WTC11 (cell line): ENCODE results near the gene CIC. TPM values are rescaled to one million over a fixed set of nuclear protein-coding genes. Genes with fewer than 3 reads are reported as not detected.

Experiments
- CREM ChIP-seq: sonication (generic); formaldehyde crosslinking; IDR thresholded peaks from 2 replicates; pipeline ENCODE4 v1.8.1; 2022; ENCODE audit warnings: mild to moderate bottlenecking, missing genetic modification reagents, moderate library complexity
- ESRRA ChIP-seq: sonication (generic); formaldehyde crosslinking; IDR thresholded peaks from 2 replicates; pipeline ENCODE4 v1.8.1; 2022; ENCODE audit warnings: mild to moderate bottlenecking, missing genetic modification reagents, borderline replicate concordance
- GTF2I ChIP-seq: fragments of 250-450 bp; sonication (Bioruptor Pico); conservative IDR thresholded peaks from 2 replicates; pipeline ENCODE4 v1.4.0; 2021; ENCODE audit warnings: mild to moderate bottlenecking
- HMGA2 ChIP-seq: fragments of 250-450 bp; sonication (Bioruptor Pico); IDR thresholded peaks from 2 replicates; pipeline ENCODE4 v1.4.0; 2021; ENCODE audit warnings: mild to moderate bottlenecking, moderate library complexity
- JAZF1 ChIP-seq: fragments of 250-450 bp; sonication (Bioruptor Pico); IDR thresholded peaks from 2 replicates; pipeline ENCODE4 v1.9.0; 2021; ENCODE audit warnings: moderate library complexity, mild to moderate bottlenecking, inconsistent platforms
- MYBL2 ChIP-seq: sonication (generic); formaldehyde crosslinking; IDR thresholded peaks from 2 replicates; pipeline ENCODE4 v1.8.1; 2023; ENCODE audit warnings: mild to moderate bottlenecking, moderate library complexity, missing genetic modification reagents
- NFATC4 ChIP-seq: fragments of 250-450 bp; sonication (Bioruptor Pico); IDR thresholded peaks from 2 replicates; pipeline ENCODE4 v1.9.0; 2021; ENCODE audit warnings: mild to moderate bottlenecking
- RELA ChIP-seq: sonication (generic); formaldehyde crosslinking; IDR thresholded peaks from 2 replicates; pipeline ENCODE4 v1.8.1; 2022; ENCODE audit warnings: missing genetic modification reagents, mild to moderate bottlenecking, borderline replicate concordance
- SOX15 ChIP-seq: fragments of 250-450 bp; sonication (Bioruptor Pico); IDR thresholded peaks from 2 replicates; pipeline ENCODE4 v1.9.0; 2021; ENCODE audit warnings: mild to moderate bottlenecking
- SP1 ChIP-seq: sonication (generic); formaldehyde crosslinking; conservative IDR thresholded peaks from 2 replicates; pipeline ENCODE4 v1.8.1; 2022; ENCODE audit warnings: missing genetic modification reagents
- TCF7 ChIP-seq: sonication (generic); formaldehyde crosslinking; IDR thresholded peaks from 2 replicates; pipeline ENCODE4 v1.8.0; 2022; ENCODE audit warnings: mild to moderate bottlenecking, low read depth, missing genetic modification reagents, moderate library complexity
- ZBTB21 ChIP-seq: sonication (generic); formaldehyde crosslinking; IDR thresholded peaks from 2 replicates; pipeline ENCODE4 v1.8.1; 2023; ENCODE audit warnings: mild to moderate bottlenecking, missing genetic modification reagents, borderline replicate concordance
- ZNF121 ChIP-seq: sonication (generic); formaldehyde crosslinking; IDR thresholded peaks from 2 replicates; pipeline ENCODE4 v1.8.0; 2023; ENCODE audit warnings: missing genetic modification reagents
- ZNF219 ChIP-seq: sonication (generic); formaldehyde crosslinking; IDR thresholded peaks from 2 replicates; pipeline ENCODE4 v1.8.0; 2023; ENCODE audit warnings: missing genetic modification reagents, mild to moderate bottlenecking, borderline replicate concordance
- total RNA-seq: library from RNA; stranded (reverse); gene quantifications from 3 replicates; pipeline ENCODE4 v1.2.3, GENCODE V29; 2021
- TF ChIP-seq, protein P1 (sequence below): fragments of 250-450 bp; sonication (Bioruptor Pico); IDR thresholded peaks from 2 replicates; pipeline ENCODE4 v1.9.0; 2021; ENCODE audit warnings: mild to moderate bottlenecking
- TF ChIP-seq, protein P2 (sequence below): sonication (generic); formaldehyde crosslinking; IDR thresholded peaks from 2 replicates; pipeline ENCODE4 v1.8.0; 2023; ENCODE audit warnings: missing genetic modification reagents
- TF ChIP-seq, protein P3 (sequence below): sonication (generic); formaldehyde crosslinking; IDR thresholded peaks from 2 replicates; pipeline ENCODE4 v1.8.1; 2022; ENCODE audit warnings: low read depth, mild to moderate bottlenecking, moderate library complexity, missing genetic modification reagents, borderline replicate concordance
- TF ChIP-seq, protein P4 (sequence below): sonication (generic); formaldehyde crosslinking; IDR thresholded peaks from 2 replicates; pipeline ENCODE4 v1.8.1; 2022; ENCODE audit warnings: low read depth, missing genetic modification reagents, borderline replicate concordance
- TF ChIP-seq, protein P5 (sequence below): sonication (generic); formaldehyde crosslinking; IDR thresholded peaks from 2 replicates; pipeline ENCODE4 v1.8.1; 2023; ENCODE audit warnings: mild to moderate bottlenecking, missing genetic modification reagents
- TF ChIP-seq, protein P6 (sequence below): sonication (generic); formaldehyde crosslinking; IDR thresholded peaks from 2 replicates; pipeline ENCODE4 v1.8.1; 2022; ENCODE audit warnings: missing genetic modification reagents, borderline replicate concordance
- TF ChIP-seq, protein P7 (sequence below): sonication (generic); formaldehyde crosslinking; IDR thresholded peaks from 2 replicates; pipeline ENCODE4 v1.8.0; 2022; ENCODE audit warnings: missing genetic modification reagents
- TF ChIP-seq, protein P8 (sequence below): sonication (generic); formaldehyde crosslinking; IDR thresholded peaks from 2 replicates; pipeline ENCODE4 v1.8.1; 2022; ENCODE audit warnings: mild to moderate bottlenecking, moderate library complexity, missing genetic modification reagents
- TF ChIP-seq, protein P9 (sequence below): sonication (generic); formaldehyde crosslinking; conservative IDR thresholded peaks from 2 replicates; pipeline ENCODE4 v1.8.1; 2023; ENCODE audit warnings: mild to moderate bottlenecking, low read depth, missing genetic modification reagents, moderate library complexity

Gene CIC
- total RNA-seq, 1 experiment from 2014 or later = 55.8 TPM

DNA sequence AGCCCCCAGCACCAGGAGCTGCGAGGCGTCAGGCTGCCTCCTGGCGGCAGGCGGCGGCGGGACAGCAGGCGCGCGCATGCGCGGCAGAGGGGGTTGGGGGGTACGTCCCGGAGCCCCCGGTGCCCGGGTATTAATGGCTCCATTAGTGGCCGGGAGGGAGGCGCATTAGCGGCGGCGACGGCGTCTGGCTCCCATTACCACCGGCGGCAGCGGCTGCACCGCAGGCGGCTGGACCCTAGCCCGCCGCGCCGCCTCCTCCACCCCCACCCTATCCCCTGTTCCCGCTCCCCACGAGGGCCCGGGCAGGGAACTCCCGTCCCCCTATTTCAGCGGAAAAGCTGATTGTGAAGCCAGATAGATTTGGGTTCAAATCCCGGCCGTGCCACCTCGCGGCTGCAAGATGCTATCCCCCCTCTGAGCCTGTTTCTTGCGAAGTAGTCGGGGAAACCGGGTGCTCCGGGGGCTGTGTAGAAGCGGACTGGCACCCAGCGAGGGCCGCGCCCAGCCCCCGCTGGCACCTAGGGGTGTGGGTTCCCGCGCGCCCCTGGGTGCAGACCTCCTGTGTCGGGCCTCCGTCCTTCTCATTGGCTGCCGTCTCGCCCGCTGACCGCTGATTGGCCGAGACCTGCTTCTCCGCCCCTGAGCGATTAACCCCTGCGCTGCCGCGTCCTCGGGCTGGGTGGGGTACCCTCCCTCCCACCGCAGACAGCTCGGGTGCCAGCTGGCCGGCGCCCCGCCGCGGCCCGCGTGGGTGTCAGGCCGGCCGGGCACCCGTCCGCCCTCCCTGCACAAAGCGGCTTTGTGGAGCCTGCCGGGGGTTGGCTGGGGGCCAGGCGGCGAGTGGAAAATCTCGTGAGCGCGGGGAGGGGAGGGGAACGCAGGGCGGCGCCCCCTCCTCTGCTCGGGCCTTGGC is 11.1 kb downstream of the CIC start (continued):
- TF ChIP-seq, protein P1, sequence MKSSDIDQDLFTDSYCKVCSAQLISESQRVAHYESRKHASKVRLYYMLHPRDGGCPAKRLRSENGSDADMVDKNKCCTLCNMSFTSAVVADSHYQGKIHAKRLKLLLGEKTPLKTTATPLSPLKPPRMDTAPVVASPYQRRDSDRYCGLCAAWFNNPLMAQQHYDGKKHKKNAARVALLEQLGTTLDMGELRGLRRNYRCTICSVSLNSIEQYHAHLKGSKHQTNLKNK (CRISPR knock-in tag) = no peak
- 0 out of 2 replicates have a peak, but pooled peaks have one; percentile 50 for TF ChIP-seq MYBL2 (CRISPR knock-in tag)
- TF ChIP-seq ESRRA (CRISPR knock-in tag) = no peak
- TF ChIP-seq, protein P2, sequence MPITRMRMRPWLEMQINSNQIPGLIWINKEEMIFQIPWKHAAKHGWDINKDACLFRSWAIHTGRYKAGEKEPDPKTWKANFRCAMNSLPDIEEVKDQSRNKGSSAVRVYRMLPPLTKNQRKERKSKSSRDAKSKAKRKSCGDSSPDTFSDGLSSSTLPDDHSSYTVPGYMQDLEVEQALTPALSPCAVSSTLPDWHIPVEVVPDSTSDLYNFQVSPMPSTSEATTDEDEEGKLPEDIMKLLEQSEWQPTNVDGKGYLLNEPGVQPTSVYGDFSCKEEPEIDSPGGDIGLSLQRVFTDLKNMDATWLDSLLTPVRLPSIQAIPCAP (CRISPR knock-in tag) = no peak
- TF ChIP-seq TCF7 (CRISPR knock-in tag) = no peak
- TF ChIP-seq, protein P3, sequence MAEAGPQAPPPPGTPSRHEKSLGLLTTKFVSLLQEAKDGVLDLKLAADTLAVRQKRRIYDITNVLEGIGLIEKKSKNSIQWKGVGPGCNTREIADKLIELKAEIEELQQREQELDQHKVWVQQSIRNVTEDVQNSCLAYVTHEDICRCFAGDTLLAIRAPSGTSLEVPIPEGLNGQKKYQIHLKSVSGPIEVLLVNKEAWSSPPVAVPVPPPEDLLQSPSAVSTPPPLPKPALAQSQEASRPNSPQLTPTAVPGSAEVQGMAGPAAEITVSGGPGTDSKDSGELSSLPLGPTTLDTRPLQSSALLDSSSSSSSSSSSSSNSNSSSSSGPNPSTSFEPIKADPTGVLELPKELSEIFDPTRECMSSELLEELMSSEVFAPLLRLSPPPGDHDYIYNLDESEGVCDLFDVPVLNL = no peak
- no peak for TF ChIP-seq ZNF121 (CRISPR knock-in tag)
- TF ChIP-seq, protein P4, sequence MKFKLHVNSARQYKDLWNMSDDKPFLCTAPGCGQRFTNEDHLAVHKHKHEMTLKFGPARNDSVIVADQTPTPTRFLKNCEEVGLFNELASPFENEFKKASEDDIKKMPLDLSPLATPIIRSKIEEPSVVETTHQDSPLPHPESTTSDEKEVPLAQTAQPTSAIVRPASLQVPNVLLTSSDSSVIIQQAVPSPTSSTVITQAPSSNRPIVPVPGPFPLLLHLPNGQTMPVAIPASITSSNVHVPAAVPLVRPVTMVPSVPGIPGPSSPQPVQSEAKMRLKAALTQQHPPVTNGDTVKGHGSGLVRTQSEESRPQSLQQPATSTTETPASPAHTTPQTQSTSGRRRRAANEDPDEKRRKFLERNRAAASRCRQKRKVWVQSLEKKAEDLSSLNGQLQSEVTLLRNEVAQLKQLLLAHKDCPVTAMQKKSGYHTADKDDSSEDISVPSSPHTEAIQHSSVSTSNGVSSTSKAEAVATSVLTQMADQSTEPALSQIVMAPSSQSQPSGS (CRISPR knock-in tag) = no peak
- TF ChIP-seq ZBTB21 = no peak
- TF ChIP-seq, protein P5, sequence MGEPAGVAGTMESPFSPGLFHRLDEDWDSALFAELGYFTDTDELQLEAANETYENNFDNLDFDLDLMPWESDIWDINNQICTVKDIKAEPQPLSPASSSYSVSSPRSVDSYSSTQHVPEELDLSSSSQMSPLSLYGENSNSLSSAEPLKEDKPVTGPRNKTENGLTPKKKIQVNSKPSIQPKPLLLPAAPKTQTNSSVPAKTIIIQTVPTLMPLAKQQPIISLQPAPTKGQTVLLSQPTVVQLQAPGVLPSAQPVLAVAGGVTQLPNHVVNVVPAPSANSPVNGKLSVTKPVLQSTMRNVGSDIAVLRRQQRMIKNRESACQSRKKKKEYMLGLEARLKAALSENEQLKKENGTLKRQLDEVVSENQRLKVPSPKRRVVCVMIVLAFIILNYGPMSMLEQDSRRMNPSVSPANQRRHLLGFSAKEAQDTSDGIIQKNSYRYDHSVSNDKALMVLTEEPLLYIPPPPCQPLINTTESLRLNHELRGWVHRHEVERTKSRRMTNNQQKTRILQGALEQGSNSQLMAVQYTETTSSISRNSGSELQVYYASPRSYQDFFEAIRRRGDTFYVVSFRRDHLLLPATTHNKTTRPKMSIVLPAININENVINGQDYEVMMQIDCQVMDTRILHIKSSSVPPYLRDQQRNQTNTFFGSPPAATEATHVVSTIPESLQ (CRISPR knock-in tag) = no peak
- peak; percentile 66; the same call in 1 of the 2 replicates for TF ChIP-seq ZNF219 (CRISPR knock-in tag)
- TF ChIP-seq RELA (CRISPR knock-in tag) = no peak
- TF ChIP-seq GTF2I (CRISPR knock-in tag) = no peak
- 0 out of 2 replicates have a peak, but pooled peaks have one; percentile 30 for TF ChIP-seq CREM (CRISPR knock-in tag)
- TF ChIP-seq SOX15 (CRISPR knock-in tag) = no peak
- peak; percentile 50 for TF ChIP-seq SP1 (CRISPR knock-in tag)
- TF ChIP-seq NFATC4 (CRISPR knock-in tag) = no peak
- no peak for TF ChIP-seq JAZF1 (CRISPR knock-in tag)
- TF ChIP-seq, protein P6, sequence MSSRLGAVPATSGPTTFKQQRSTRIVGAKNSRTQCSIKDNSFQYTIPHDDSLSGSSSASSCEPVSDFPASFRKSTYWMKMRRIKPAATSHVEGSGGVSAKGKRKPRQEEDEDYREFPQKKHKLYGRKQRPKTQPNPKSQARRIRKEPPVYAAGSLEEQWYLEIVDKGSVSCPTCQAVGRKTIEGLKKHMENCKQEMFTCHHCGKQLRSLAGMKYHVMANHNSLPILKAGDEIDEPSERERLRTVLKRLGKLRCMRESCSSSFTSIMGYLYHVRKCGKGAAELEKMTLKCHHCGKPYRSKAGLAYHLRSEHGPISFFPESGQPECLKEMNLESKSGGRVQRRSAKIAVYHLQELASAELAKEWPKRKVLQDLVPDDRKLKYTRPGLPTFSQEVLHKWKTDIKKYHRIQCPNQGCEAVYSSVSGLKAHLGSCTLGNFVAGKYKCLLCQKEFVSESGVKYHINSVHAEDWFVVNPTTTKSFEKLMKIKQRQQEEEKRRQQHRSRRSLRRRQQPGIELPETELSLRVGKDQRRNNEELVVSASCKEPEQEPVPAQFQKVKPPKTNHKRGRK (CRISPR knock-in tag) = no peak
- TF ChIP-seq, protein P7, sequence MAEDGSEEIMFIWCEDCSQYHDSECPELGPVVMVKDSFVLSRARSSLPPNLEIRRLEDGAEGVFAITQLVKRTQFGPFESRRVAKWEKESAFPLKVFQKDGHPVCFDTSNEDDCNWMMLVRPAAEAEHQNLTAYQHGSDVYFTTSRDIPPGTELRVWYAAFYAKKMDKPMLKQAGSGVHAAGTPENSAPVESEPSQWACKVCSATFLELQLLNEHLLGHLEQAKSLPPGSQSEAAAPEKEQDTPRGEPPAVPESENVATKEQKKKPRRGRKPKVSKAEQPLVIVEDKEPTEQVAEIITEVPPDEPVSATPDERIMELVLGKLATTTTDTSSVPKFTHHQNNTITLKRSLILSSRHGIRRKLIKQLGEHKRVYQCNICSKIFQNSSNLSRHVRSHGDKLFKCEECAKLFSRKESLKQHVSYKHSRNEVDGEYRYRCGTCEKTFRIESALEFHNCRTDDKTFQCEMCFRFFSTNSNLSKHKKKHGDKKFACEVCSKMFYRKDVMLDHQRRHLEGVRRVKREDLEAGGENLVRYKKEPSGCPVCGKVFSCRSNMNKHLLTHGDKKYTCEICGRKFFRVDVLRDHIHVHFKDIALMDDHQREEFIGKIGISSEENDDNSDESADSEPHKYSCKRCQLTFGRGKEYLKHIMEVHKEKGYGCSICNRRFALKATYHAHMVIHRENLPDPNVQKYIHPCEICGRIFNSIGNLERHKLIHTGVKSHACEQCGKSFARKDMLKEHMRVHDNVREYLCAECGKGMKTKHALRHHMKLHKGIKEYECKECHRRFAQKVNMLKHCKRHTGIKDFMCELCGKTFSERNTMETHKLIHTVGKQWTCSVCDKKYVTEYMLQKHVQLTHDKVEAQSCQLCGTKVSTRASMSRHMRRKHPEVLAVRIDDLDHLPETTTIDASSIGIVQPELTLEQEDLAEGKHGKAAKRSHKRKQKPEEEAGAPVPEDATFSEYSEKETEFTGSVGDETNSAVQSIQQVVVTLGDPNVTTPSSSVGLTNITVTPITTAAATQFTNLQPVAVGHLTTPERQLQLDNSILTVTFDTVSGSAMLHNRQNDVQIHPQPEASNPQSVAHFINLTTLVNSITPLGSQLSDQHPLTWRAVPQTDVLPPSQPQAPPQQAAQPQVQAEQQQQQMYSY (CRISPR knock-in tag) = no peak
- TF ChIP-seq, protein P8, sequence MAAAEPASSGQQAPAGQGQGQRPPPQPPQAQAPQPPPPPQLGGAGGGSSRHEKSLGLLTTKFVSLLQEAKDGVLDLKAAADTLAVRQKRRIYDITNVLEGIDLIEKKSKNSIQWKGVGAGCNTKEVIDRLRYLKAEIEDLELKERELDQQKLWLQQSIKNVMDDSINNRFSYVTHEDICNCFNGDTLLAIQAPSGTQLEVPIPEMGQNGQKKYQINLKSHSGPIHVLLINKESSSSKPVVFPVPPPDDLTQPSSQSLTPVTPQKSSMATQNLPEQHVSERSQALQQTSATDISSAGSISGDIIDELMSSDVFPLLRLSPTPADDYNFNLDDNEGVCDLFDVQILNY (CRISPR knock-in tag) = 0 out of 2 replicates have a peak, but pooled peaks have one; percentile 35
- TF ChIP-seq, protein P9, sequence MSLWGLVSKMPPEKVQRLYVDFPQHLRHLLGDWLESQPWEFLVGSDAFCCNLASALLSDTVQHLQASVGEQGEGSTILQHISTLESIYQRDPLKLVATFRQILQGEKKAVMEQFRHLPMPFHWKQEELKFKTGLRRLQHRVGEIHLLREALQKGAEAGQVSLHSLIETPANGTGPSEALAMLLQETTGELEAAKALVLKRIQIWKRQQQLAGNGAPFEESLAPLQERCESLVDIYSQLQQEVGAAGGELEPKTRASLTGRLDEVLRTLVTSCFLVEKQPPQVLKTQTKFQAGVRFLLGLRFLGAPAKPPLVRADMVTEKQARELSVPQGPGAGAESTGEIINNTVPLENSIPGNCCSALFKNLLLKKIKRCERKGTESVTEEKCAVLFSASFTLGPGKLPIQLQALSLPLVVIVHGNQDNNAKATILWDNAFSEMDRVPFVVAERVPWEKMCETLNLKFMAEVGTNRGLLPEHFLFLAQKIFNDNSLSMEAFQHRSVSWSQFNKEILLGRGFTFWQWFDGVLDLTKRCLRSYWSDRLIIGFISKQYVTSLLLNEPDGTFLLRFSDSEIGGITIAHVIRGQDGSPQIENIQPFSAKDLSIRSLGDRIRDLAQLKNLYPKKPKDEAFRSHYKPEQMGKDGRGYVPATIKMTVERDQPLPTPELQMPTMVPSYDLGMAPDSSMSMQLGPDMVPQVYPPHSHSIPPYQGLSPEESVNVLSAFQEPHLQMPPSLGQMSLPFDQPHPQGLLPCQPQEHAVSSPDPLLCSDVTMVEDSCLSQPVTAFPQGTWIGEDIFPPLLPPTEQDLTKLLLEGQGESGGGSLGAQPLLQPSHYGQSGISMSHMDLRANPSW (CRISPR knock-in tag) = no peak
- no peak for TF ChIP-seq HMGA2 (CRISPR knock-in tag)
